ENCODE data around the gene TMEM170A.

GRCh38 chr16:75421820-75422126 is 42.7 kb downstream of the TMEM170A start:
- TF ChIP-seq POLR2A (IDR thresholded peaks at IDR 0.05; ENCODE audit: low read depth, low read length) (no peak), POLR2AphosphoS5 (IDR thresholded peaks at IDR 0.05; ENCODE audit: low read depth, low read length) (no peak), PAX5 (IDR thresholded peaks at IDR 0.05; ENCODE audit: insufficient read depth, low read length, severe bottlenecking) (no peak), SPI1 (IDR thresholded peaks at IDR 0.05; ENCODE audit: low read depth, low read length) (no peak), TAF1 (IDR thresholded peaks at IDR 0.05; ENCODE audit: low read depth, low read length) (no peak)

Data from GM12891 (cell line).